ENCODE measurements around the gene SLC40A1.

DNA sequence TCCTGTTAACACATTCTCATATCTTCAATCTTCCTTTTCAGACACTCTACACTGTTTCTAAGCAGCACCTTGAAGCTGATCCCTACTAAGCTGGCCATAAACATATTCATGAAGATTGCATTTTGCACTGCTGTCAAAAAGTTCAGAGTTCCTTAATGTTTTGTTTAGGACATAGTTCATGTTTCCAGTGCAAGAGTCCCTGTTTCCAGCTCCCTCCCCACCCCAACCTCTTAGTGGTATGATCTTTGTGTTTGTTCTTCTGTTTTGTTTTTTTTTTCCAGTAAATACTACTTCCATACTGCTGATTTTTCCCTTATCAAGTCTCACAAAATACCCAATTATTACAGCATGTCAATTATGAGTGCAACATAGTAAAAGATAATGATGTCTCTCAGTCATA lies 4.1 kb upstream of the SLC40A1 start:
- no peak for TF ChIP-seq STAT1 (conservative IDR thresholded peaks at IDR 0.05)
- no peak for TF ChIP-seq RAD21 (IDR thresholded peaks at IDR 0.05; ENCODE audit: insufficient read depth, low read depth, low read length)
- no peak for TF ChIP-seq TCF12 (IDR thresholded peaks at IDR 0.05; ENCODE audit: low read depth, low read length)
- TF ChIP-seq, protein P1, sequence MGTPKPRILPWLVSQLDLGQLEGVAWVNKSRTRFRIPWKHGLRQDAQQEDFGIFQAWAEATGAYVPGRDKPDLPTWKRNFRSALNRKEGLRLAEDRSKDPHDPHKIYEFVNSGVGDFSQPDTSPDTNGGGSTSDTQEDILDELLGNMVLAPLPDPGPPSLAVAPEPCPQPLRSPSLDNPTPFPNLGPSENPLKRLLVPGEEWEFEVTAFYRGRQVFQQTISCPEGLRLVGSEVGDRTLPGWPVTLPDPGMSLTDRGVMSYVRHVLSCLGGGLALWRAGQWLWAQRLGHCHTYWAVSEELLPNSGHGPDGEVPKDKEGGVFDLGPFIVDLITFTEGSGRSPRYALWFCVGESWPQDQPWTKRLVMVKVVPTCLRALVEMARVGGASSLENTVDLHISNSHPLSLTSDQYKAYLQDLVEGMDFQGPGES (IDR thresholded peaks at IDR 0.05): no peak
- no peak for TF ChIP-seq YY1 (IDR thresholded peaks at IDR 0.05; ENCODE audit: low read depth, low read length)
- TF ChIP-seq CHD1 (IDR thresholded peaks at IDR 0.05; ENCODE audit: low read depth, low read length): no peak
- TF ChIP-seq, protein P2, sequence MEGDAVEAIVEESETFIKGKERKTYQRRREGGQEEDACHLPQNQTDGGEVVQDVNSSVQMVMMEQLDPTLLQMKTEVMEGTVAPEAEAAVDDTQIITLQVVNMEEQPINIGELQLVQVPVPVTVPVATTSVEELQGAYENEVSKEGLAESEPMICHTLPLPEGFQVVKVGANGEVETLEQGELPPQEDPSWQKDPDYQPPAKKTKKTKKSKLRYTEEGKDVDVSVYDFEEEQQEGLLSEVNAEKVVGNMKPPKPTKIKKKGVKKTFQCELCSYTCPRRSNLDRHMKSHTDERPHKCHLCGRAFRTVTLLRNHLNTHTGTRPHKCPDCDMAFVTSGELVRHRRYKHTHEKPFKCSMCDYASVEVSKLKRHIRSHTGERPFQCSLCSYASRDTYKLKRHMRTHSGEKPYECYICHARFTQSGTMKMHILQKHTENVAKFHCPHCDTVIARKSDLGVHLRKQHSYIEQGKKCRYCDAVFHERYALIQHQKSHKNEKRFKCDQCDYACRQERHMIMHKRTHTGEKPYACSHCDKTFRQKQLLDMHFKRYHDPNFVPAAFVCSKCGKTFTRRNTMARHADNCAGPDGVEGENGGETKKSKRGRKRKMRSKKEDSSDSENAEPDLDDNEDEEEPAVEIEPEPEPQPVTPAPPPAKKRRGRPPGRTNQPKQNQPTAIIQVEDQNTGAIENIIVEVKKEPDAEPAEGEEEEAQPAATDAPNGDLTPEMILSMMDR (IDR thresholded peaks at IDR 0.05 in 2 of 3, conservative IDR thresholded peaks at IDR 0.05 in 1 of 3; ENCODE audit: control insufficient read depth in 2 of 3, extremely low read depth in 1 of 3, insufficient read depth in 1 of 3, low read depth in 3 of 3, low read length in 3 of 3): no peak
- no peak for TF ChIP-seq BHLHE40 (IDR thresholded peaks at IDR 0.05; ENCODE audit: borderline replicate concordance in 1 of 2, low read depth in 2 of 2, low read length in 1 of 2)
- no peak for TF ChIP-seq CHD2 (IDR thresholded peaks at IDR 0.05; ENCODE audit: borderline replicate concordance, low read depth, low read length)
- no peak for TF ChIP-seq MYC (IDR thresholded peaks at IDR 0.05; ENCODE audit: insufficient read depth, insufficient read length, insufficient replicate concordance, low read length, severe bottlenecking)

Measured in GM12878 (cell line).